NCI-H1092 (cell line): Measurements from ENCODE around the gene PPFIA1.

Experiments
- DNase-seq: peaks from one replicate; lab custom pipeline; 2025; lab: John Stamatoyannopoulos, UW

Gene PPFIA1

GRCh38 chr11:70433526-70433925 is 163.0 kb downstream of the PPFIA1 start:
- DNase-seq = no peak
